Type B pancreatic cell (in vitro differentiated cells): ENCODE measurements around the gene MYO1F. TPM values are rescaled to one million over a fixed set of nuclear protein-coding genes. Genes with fewer than 3 reads are reported as not detected.
A peak's percentile ranks its signal among the peaks of the same experiment; 100 is the strongest.

Experiments
- DNase-seq: peaks from one replicate; pipeline ENCODE4 v3.0.0; 2021; ENCODE audit warnings: mixed read lengths; ENCODE audit not compliant: unreplicated experiment; ENCODE audit errors: extremely low spot score
- H3K27ac Mint-ChIP-seq: 2 replicates; pipeline ENCODE4 v1.8.0; 2021; ENCODE audit warnings: mild to moderate bottlenecking, mixed read lengths
- H3K27me3 Mint-ChIP-seq: 2 replicates; pipeline ENCODE4 v1.8.0; 2021; ENCODE audit warnings: mixed read lengths
- H3K36me3 Mint-ChIP-seq: 2 replicates; pipeline ENCODE4 v1.8.0; 2021; ENCODE audit warnings: mixed read lengths
- H3K4me1 Mint-ChIP-seq: one replicate; pipeline ENCODE4 v1.8.0; 2021; ENCODE audit warnings: mixed read lengths; ENCODE audit not compliant: unreplicated experiment
- H3K4me3 Mint-ChIP-seq: 2 replicates; pipeline ENCODE4 v1.8.0; 2021; ENCODE audit warnings: mild to moderate bottlenecking, mixed read lengths
- H3K9me3 Mint-ChIP-seq: 2 replicates; pipeline ENCODE4 v1.8.0; 2021; ENCODE audit warnings: mixed read lengths
- CTCF ChIP-seq: fragments of 200-600 bp; sonication (generic); conservative IDR thresholded peaks from 2 replicates; pipeline ENCODE4 v1.5.0; 2021; ENCODE audit warnings: antibody characterized with exemption, mild to moderate bottlenecking
- total RNA-seq: library from RNA; stranded (reverse); gene quantifications from 2 replicates; pipeline ENCODE4 v1.2.1, GENCODE V29; 2021; ENCODE audit warnings: low replicate concordance

MYO1F gene
- total RNA-seq, 1 donor from 2014 or later = 0.14 TPM

DNA sequence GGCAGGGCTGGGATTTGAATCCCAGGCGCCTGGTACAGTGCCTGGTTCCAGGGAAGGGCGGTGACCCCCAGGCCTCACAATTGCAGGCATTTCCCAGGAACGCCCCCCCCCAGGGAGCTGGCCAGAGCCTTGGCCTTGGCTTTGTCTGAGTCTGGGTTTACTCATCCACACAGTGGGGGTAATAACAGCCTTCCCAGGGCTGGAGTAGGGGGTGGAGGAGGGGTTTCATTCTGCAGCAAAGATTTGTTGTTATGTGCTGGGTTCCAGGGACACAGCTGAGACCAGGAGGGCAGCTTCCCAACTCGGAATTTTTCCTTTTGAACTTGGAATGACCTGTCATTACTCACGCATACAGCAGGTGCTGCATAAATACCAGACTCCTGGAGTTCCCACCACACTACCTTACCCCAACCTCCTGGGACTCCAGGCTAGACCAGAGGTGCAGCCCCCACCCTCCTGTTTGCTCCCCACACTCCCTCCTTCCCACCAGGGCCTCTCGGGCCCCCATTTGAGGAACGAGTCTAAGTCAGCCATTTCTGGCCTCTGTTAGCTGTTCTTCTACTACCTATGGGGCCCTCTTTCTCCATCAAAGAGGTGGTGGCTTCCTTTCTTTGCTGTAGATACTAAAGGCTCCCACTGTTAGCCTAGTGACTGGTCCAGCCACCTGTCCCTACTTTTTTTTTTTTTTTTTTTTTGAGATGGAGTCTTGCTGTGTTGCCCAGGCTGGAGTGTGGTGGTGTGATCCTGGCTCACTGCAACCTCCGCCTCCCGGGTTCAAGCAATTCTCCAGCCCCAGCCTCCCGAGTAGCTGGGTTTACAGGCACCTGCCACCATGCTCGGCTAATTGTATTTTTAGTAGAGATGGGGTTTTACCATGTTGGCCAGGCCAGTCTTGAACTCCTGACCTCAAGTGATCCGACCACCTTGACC is 34.9 kb upstream of the MYO1F start:
- TF ChIP-seq CTCF = no peak
- H3K27ac Mint-ChIP-seq = peak overlapping the region; percentile 70
- peak overlapping the region; percentile 86 for H3K4me3 Mint-ChIP-seq
- peaks cover under 1% of the 10 kb centered on the region for H3K36me3 Mint-ChIP-seq
- peaks cover 24% of the 10 kb centered on the region for H3K4me1 Mint-ChIP-seq
- DNase-seq = no peak
- peaks cover 15% of the 10 kb centered on the region for H3K27me3 Mint-ChIP-seq
- H3K9me3 Mint-ChIP-seq = no peaks in the 10 kb centered on the region

DNA sequence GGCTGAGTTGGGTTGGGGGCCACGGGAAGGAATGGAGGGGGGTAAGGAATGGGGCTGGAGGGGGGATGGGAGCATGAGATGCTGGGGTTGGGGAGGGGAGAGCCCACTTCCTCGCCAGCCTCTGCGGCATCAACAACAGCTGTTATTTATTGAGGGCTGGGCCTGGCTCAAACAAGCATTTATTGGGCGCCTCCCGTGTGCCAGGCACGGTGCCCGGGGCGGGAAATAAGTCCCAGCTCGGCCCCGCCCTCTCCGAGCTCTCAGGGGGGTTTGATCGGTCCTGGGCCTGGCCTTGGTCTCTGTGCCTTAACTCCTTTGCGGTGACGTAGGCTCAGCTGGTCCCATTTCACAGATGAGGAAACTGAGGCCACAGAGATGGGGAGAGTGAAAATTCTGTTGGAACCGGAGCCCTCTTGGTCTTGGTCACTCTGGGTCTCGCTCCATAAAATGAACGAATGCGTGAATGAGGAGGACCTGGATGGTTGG is 34.2 kb upstream of the MYO1F start:
- Mint-ChIP-seq H3K4me3 (no peak overlapping the region), H3K27me3 (peaks cover 19% of the 10 kb centered on the region), H3K9me3 (no peaks in the 10 kb centered on the region), H3K4me1 (peaks cover 31% of the 10 kb centered on the region), H3K27ac (no peak overlapping the region), H3K36me3 (peaks cover 7% of the 10 kb centered on the region)
- TF ChIP-seq CTCF = no peak
- no peak for DNase-seq

DNA sequence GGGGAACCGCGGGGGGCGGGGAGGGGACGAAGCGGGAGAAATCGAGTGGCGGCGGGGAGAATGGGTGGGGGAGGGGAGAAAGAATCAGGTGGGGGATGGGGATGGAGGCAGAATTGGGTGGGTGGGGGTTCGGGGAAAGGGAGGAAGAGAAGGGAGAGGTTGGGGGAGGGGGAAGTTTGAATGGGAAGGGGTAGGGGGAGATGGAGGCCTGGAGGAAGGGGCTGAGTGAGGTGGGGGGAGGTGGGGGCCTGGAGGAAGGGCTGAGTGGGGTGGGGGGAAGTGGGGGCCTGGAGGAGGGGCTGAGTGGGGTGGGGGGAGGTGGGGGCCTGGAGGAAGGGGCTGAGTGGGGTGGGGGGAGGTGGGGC is 33.7 kb upstream of the MYO1F start:
- Mint-ChIP-seq H3K27ac (no peak overlapping the region), H3K4me3 (no peak overlapping the region), H3K27me3 (peaks cover 18% of the 10 kb centered on the region), H3K36me3 (peaks cover 7% of the 10 kb centered on the region), H3K9me3 (no peaks in the 10 kb centered on the region), H3K4me1 (peaks cover 30% of the 10 kb centered on the region)
- no peak for DNase-seq
- TF ChIP-seq CTCF = no peak

GRCh38 chr19:8610041-8610935 is 33.0 kb upstream of the MYO1F start, which contains the start of gene ADAMTS10:
Gene ADAMTS10, minus strand, starts transcription at chr19:8610715. Its CDS starts 5,005 bp downstream, at chr19:8605710.
- H3K9me3 Mint-ChIP-seq = no peaks in the 10 kb centered on the region
- H3K36me3 Mint-ChIP-seq = peaks cover 7% of the 10 kb centered on the region
- H3K27me3 Mint-ChIP-seq = peaks cover 14% of the 10 kb centered on the region
- peaks cover 26% of the 10 kb centered on the region for H3K4me1 Mint-ChIP-seq
- no peak for TF ChIP-seq CTCF
- no peak for DNase-seq
- peak within 1 kb of the TSS; percentile 96 for H3K4me3 Mint-ChIP-seq
- peak within 1 kb of the TSS; percentile 79 for H3K27ac Mint-ChIP-seq

DNA sequence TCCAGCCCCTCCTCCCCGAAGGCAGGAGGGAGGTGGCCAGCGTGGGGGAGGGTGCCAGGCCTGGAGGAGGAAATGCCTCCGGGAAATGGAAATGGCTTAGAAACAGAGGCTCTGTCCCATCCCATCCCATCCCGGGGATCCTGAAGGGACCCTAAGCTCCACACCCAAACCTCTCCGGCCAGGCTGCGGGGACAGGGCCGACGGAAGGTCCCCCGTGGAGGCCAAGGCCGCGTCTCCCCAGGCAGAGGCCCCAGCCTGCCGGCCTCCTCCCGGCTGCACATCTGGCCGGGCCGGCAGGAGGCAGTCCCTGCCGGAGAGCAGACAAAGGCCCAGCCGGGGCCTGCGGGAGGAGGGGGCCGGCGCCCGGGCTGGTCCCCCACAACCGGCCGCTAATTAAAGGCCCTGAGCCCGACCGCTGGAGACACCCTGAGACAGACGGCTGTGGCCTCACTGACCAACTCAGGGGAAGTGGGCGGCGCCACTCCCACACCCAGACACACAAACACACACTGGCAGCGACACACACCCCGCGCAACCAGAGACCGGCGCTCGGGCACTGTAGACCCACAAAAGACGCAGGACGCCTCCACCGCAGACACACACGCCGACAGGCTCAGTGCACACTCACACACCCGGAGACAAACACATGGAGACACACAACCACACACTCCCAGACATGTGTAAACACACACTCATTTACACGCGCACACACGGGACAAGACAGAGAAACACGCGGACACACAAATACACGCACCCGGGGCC is 32.2 kb upstream of the MYO1F start:
- peak; percentile 77 for DNase-seq
- Mint-ChIP-seq H3K27ac (peak overlapping the region; percentile 79), H3K27me3 (peaks cover 10% of the 10 kb centered on the region), H3K4me1 (peaks cover 26% of the 10 kb centered on the region), H3K4me3 (peak overlapping the region; percentile 96), H3K36me3 (peaks cover 7% of the 10 kb centered on the region), H3K9me3 (no peaks in the 10 kb centered on the region)
- TF ChIP-seq CTCF = peak; percentile 39
